MM.1S (cell line): ENCODE data around the gene LNPEP.

ENCODE experiments used
- DNase-seq: peaks from one replicate; pipeline ENCODE4 v3.0.0-alpha.2; 2015
- H2AFZ ChIP-seq: fragments of 300-600 bp; sonication (generic); 2 replicates; pipeline ENCODE4 v1.6.0; 2016; ENCODE audit warnings: antibody characterized with exemption, low read length
- H3F3A ChIP-seq: fragments of 300-600 bp; sonication (generic); 2 replicates; pipeline ENCODE4 v1.6.1; 2016; ENCODE audit warnings: mild to moderate bottlenecking, antibody characterized with exemption, low read length, moderate library complexity, mixed read lengths; ENCODE audit not compliant: insufficient read depth
- H3K27ac ChIP-seq: fragments of 300-600 bp; sonication (generic); 2 replicates; pipeline ENCODE4 v1.5.1; 2016; ENCODE audit warnings: mild to moderate bottlenecking, low read length
- H3K27me3 ChIP-seq: fragments of 300-600 bp; sonication (generic); replicated peaks from 2 replicates; pipeline ENCODE4 v1.6.0; 2016; ENCODE audit warnings: low read length; ENCODE audit not compliant: insufficient read depth
- H3K36me3 ChIP-seq: fragments of 300-600 bp; sonication (generic); replicated peaks from 2 replicates; pipeline ENCODE4 v1.6.1; 2016; ENCODE audit warnings: mild to moderate bottlenecking, low read length, mixed read lengths; ENCODE audit not compliant: insufficient read depth
- H3K4me1 ChIP-seq: fragments of 300-600 bp; sonication (generic); 2 replicates; pipeline ENCODE4 v1.6.1; 2016; ENCODE audit warnings: low read length, mixed read lengths
- H3K4me2 ChIP-seq: fragments of 300-600 bp; sonication (generic); 2 replicates; pipeline ENCODE4 v1.6.0; 2016; ENCODE audit warnings: low read depth, low read length
- H3K4me3 ChIP-seq: fragments of 300-600 bp; sonication (generic); 2 replicates; pipeline ENCODE4 v1.5.1; 2016; ENCODE audit warnings: low read length, mixed read lengths
- H3K79me2 ChIP-seq: fragments of 300-600 bp; sonication (generic); 2 replicates; pipeline ENCODE4 v1.6.1; 2016; ENCODE audit warnings: mixed run types, low read length, mixed read lengths
- H3K9ac ChIP-seq: fragments of 300-600 bp; sonication (generic); 2 replicates; pipeline ENCODE4 v1.6.1; 2016; ENCODE audit warnings: low read length, mixed read lengths
- H3K9me2 ChIP-seq: fragments of 300-600 bp; sonication (generic); replicated peaks from 2 replicates; pipeline ENCODE4 v1.6.1; 2016; ENCODE audit warnings: mild to moderate bottlenecking, low read length, mixed read lengths; ENCODE audit not compliant: insufficient read depth
- H3K9me3 ChIP-seq: fragments of 300-600 bp; sonication (generic); replicated peaks from 2 replicates; pipeline ENCODE4 v1.6.1; 2016; ENCODE audit warnings: mild to moderate bottlenecking, low read length, mixed read lengths; ENCODE audit not compliant: insufficient read depth
- H4K20me1 ChIP-seq: fragments of 300-600 bp; sonication (generic); 2 replicates; pipeline ENCODE4 v1.6.1; 2016; ENCODE audit warnings: mild to moderate bottlenecking, low read length, moderate library complexity, mixed read lengths; ENCODE audit not compliant: insufficient read depth
- EZH2 ChIP-seq: fragments of 300-600 bp; sonication (generic); optimal IDR thresholded peaks from 2 replicates; pipeline ENCODE3; 2017; ENCODE audit warnings: low read depth, mild to moderate bottlenecking, antibody characterized with exemption, low read length, mixed read lengths
- EZH2phosphoT487 ChIP-seq: fragments of 300-600 bp; sonication (generic); IDR thresholded peaks from 2 replicates; pipeline ENCODE4 v1.6.1; 2018; ENCODE audit warnings: antibody characterized with exemption, low read length
- TF ChIP-seq, protein P1 (sequence below): fragments of 300-600 bp; sonication (generic); IDR thresholded peaks from 2 replicates; pipeline ENCODE4 v1.5.1; 2016; ENCODE audit warnings: antibody characterized with exemption, low read length, mixed read lengths

The LNPEP gene

DNA sequence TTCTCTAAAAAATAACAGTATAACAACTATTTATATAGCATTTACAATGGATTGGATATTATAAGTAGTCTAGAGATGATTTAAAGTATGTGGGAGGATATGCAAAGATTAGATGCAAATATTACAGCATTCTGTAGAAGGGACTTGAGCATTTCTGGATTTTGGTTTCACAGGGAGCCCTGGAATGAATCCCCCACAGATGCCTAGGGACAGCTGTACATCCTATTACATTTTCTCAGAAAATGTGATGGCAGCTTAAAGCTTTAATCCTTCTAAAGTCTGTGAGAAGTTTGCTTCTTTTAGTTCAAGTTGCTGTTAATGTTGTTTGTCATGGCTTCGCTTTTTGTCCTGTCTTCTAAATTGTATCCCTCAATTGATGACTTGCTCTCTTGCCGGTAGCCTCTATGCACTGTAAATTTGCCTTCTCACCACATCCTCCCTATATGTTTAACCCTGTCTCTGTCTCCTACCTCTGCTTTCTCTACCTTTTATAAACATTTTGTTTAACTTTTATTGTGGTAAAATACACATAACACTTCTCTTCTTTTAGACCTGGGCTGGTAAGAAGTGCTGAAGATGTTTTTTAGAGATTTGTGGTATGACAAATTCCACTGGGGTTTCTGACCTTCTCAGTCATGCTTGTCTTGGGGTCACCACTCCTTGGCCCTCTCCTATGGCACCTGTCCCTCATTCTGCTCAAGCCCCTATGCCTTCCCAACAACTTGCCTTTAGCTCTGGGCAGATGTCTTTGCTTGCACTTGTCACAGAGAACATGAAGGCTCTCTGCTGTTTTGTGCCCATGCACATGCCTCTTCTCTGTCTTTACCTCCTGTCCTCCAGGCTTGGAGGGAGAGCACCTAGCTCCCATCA lies 37.9 kb downstream of the LNPEP start:
- Histone ChIP-seq H3K4me1 (no peaks in the 10 kb centered on the region), H2AFZ (no peak overlapping the region), H3F3A (no peaks in the 10 kb centered on the region), H3K27ac (no peak overlapping the region), H3K9me2 (no peaks in the 10 kb centered on the region), H3K79me2 (peaks cover 51% of the 10 kb centered on the region), H3K9ac (no peak overlapping the region), H3K4me2 (no peak overlapping the region), H4K20me1 (peaks cover 7% of the 10 kb centered on the region; the same call in 1 of the 2 replicates), H3K9me3 (no peaks in the 10 kb centered on the region), H3K27me3 (no peaks in the 10 kb centered on the region), H3K4me3 (no peak overlapping the region), H3K36me3 (no peaks in the 10 kb centered on the region)
- no peak for DNase-seq
- TF ChIP-seq EZH2 (no peak), EZH2phosphoT487 (no peak)
- TF ChIP-seq, protein P1, sequence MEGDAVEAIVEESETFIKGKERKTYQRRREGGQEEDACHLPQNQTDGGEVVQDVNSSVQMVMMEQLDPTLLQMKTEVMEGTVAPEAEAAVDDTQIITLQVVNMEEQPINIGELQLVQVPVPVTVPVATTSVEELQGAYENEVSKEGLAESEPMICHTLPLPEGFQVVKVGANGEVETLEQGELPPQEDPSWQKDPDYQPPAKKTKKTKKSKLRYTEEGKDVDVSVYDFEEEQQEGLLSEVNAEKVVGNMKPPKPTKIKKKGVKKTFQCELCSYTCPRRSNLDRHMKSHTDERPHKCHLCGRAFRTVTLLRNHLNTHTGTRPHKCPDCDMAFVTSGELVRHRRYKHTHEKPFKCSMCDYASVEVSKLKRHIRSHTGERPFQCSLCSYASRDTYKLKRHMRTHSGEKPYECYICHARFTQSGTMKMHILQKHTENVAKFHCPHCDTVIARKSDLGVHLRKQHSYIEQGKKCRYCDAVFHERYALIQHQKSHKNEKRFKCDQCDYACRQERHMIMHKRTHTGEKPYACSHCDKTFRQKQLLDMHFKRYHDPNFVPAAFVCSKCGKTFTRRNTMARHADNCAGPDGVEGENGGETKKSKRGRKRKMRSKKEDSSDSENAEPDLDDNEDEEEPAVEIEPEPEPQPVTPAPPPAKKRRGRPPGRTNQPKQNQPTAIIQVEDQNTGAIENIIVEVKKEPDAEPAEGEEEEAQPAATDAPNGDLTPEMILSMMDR, result no peak

DNA sequence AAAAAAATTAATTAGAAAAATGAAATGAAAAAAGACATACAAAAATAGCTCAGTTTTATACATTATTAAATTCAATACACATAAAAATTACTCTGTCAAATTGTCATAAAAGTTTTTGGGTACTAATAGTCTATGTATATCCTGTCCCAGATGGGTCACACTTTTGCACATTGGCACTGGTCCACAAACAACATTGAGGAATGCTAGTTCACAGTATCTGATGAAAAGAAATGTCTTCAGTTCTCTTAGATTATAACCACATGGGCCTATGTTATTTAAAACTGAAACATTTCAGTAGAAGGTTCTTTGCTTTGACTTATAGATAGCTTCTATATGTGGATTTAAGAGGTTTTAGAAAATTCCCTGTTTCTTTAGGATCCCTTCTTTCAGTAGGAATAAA lies 39.8 kb downstream of the LNPEP start:
- no peak overlapping the region for H3K27ac ChIP-seq
- no peak overlapping the region for H3K4me2 ChIP-seq
- DNase-seq, result no peak
- H3K9me2 ChIP-seq, result no peaks in the 10 kb centered on the region
- TF ChIP-seq, protein P1, result no peak
- TF ChIP-seq EZH2 (no peak), EZH2phosphoT487 (no peak)
- no peaks in the 10 kb centered on the region for H3K4me1 ChIP-seq
- H3K79me2 ChIP-seq, result peaks cover 36% of the 10 kb centered on the region
- peaks cover 7% of the 10 kb centered on the region; the same call in 1 of the 2 replicates for H4K20me1 ChIP-seq
- H3F3A ChIP-seq, result no peaks in the 10 kb centered on the region
- no peak overlapping the region for H2AFZ ChIP-seq
- no peak overlapping the region for H3K4me3 ChIP-seq
- H3K36me3 ChIP-seq, result 0 out of 2 replicates have a peak, but pooled peaks cover 7% of the 10 kb centered on the region
- no peaks in the 10 kb centered on the region for H3K27me3 ChIP-seq
- no peak overlapping the region for H3K9ac ChIP-seq
- H3K9me3 ChIP-seq, result no peaks in the 10 kb centered on the region

DNA sequence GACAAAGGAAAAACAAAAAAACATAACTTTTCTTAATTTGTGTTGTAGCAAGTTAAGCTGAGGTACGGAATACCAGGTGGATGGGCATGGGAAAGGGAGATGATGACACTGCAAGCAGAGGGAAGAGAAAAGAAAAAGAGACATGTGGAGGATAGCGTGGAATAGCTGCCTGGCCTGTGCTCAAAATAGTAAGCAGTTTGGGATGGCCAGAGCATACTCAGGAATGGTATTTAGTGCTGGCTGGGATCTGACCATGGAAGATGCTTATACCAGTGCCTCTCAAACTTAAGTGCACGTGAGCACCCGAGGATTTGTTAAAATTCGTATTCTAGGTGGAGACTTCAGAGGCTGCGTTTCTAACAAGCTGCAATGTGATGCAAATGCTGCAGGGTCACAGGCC lies 41.3 kb downstream of the LNPEP start:
- Histone ChIP-seq H3K27me3 (no peaks in the 10 kb centered on the region), H3K36me3 (0 out of 2 replicates have a peak, but pooled peaks cover 7% of the 10 kb centered on the region), H3K4me3 (no peak overlapping the region), H3K4me2 (no peak overlapping the region), H3K4me1 (no peaks in the 10 kb centered on the region), H2AFZ (no peak overlapping the region), H3K79me2 (peaks cover 24% of the 10 kb centered on the region), H3K9me3 (no peaks in the 10 kb centered on the region), H4K20me1 (peaks cover 7% of the 10 kb centered on the region; the same call in 1 of the 2 replicates), H3K9ac (no peak overlapping the region), H3K27ac (no peak overlapping the region), H3F3A (no peaks in the 10 kb centered on the region), H3K9me2 (no peaks in the 10 kb centered on the region)
- TF ChIP-seq EZH2phosphoT487 (no peak), EZH2 (no peak)
- TF ChIP-seq, protein P1, result no peak
- DNase-seq, result no peak
